IMR-90 (cell line): ENCODE data around the gene SEC23IP. TPM values are rescaled to one million over a fixed set of nuclear protein-coding genes. Genes with fewer than 3 reads are reported as not detected.
A peak's percentile ranks its signal among the peaks of the same experiment; 100 is the strongest.

Experiments
- ATAC-seq: fragments of 200-7000 bp; cut with Tn5 transposase; 2 replicates; pipeline ENCODE4 v1.9.1; 2020; ENCODE audit warnings: low read depth, mild to moderate bottlenecking, moderate library complexity
- BruUV-seq: library from RNA; stranded (reverse); fragments of 400-500 nt; replicated peaks from 2 replicates; lab custom pipeline; 2021; lab: Mats Ljungman, UMichigan
- CTCF ChIA-PET: fragments of 300-600 bp; formaldehyde crosslinking; extraction: SDS; loops from one replicate; lab custom pipeline; 2021; ENCODE audit warnings: antibody characterized with exemption; lab: Yijun Ruan, JAX
- POLR2A ChIA-PET: fragments of 300-600 bp; sonication (Branson Sonifier 250); formaldehyde crosslinking; loops from one replicate; lab custom pipeline; 2022; ENCODE audit warnings: antibody characterized with exemption; ENCODE audit not compliant: unreplicated experiment; lab: Charles Lee
- DNase-seq: peaks from one replicate; pipeline ENCODE4 v3.0.0; 2013
- H2AFZ ChIP-seq: replicated peaks from 2 replicates; pipeline ENCODE3; 2013; ENCODE audit warnings: low read length, mild to moderate bottlenecking; ENCODE audit not compliant: poor library complexity
- H2AK5ac ChIP-seq: 2 replicates; pipeline ENCODE4 v1.6.1; 2013; ENCODE audit warnings: low read depth, low read length, inconsistent platforms
- H2AK9ac ChIP-seq: replicated peaks from 2 replicates; pipeline ENCODE3; 2013; ENCODE audit warnings: mild to moderate bottlenecking, low read depth, low read length, moderate library complexity; ENCODE audit not compliant: poor library complexity
- H2BK120ac ChIP-seq: 2 replicates; pipeline ENCODE4 v1.6.1; 2013; ENCODE audit warnings: low read depth, low read length, inconsistent platforms
- H2BK15ac ChIP-seq: 3 replicates; pipeline ENCODE4 v1.6.1; 2013; ENCODE audit warnings: low read depth, low read length, inconsistent platforms
- H2BK20ac ChIP-seq: 2 replicates; pipeline ENCODE4 v1.6.1; 2013; ENCODE audit warnings: low read depth, mild to moderate bottlenecking, inconsistent platforms, low read length, moderate library complexity
- H2BK5ac ChIP-seq: 2 replicates; pipeline ENCODE4 v1.6.1; 2013; ENCODE audit warnings: mild to moderate bottlenecking, low read depth, low read length, inconsistent platforms; ENCODE audit not compliant: poor library complexity, severe bottlenecking
- H3K14ac ChIP-seq: replicated peaks from 2 replicates; pipeline ENCODE4 v1.6.1; 2013; ENCODE audit warnings: low read depth, low read length, inconsistent platforms
- H3K18ac ChIP-seq: 2 replicates; pipeline ENCODE4 v1.6.1; 2013; ENCODE audit warnings: low read depth, low read length, control low read depth
- H3K23ac ChIP-seq: 2 replicates; pipeline ENCODE4 v1.6.1; 2013; ENCODE audit warnings: low read depth, low read length, inconsistent platforms
- H3K27ac ChIP-seq: 2 replicates; pipeline ENCODE4 v1.5.1; 2013; ENCODE audit warnings: mild to moderate bottlenecking, control low read depth, low read length; ENCODE audit not compliant: insufficient read depth
- H3K27me3 ChIP-seq: 2 replicates; pipeline ENCODE4 v1.6.1; 2013; ENCODE audit warnings: low read length; ENCODE audit not compliant: control insufficient read depth, insufficient read depth
- H3K36me3 ChIP-seq: 2 replicates; pipeline ENCODE4 v1.6.1; 2013; ENCODE audit warnings: low read length, mixed read lengths; ENCODE audit not compliant: control insufficient read depth, insufficient read depth
- H3K4ac ChIP-seq: 2 replicates; pipeline ENCODE4 v1.6.1; 2013; ENCODE audit warnings: low read depth, low read length, inconsistent platforms
- H3K4me1 ChIP-seq: 2 replicates; pipeline ENCODE4 v1.6.1; 2013; ENCODE audit warnings: low read length, mixed read lengths; ENCODE audit not compliant: control insufficient read depth, insufficient read depth
- H3K4me2 ChIP-seq: 2 replicates; pipeline ENCODE4 v1.6.1; 2013; ENCODE audit warnings: low read depth, mild to moderate bottlenecking, control low read depth, low read length, moderate library complexity
- H3K4me3 ChIP-seq: 2 replicates; pipeline ENCODE4 v1.5.1; 2013; ENCODE audit warnings: low read depth, mild to moderate bottlenecking, control low read depth, low read length, moderate library complexity; ENCODE audit not compliant: insufficient read depth
- H3K56ac ChIP-seq: 2 replicates; pipeline ENCODE4 v1.6.1; 2013; ENCODE audit warnings: low read length, inconsistent platforms; ENCODE audit not compliant: insufficient read depth; ENCODE audit errors: extremely low read depth
- H3K79me1 ChIP-seq, 2 experiments: 2 replicates each; pipeline ENCODE4 v1.6.1; 2013; ENCODE audit warnings: low read length in 2 of 2, inconsistent platforms in 1 of 2, low read depth in 1 of 2
- H3K9ac ChIP-seq: 2 replicates; pipeline ENCODE4 v1.6.1; 2013; ENCODE audit warnings: low read depth, low read length, control low read depth
- H3K9me1 ChIP-seq: 2 replicates; pipeline ENCODE4 v1.6.1; 2013; ENCODE audit warnings: low read length, inconsistent platforms; ENCODE audit not compliant: insufficient read depth
- H3K9me3 ChIP-seq: 2 replicates; pipeline ENCODE4 v1.6.1; 2013; ENCODE audit warnings: low read length; ENCODE audit not compliant: control insufficient read depth, insufficient read depth
- H4K20me1 ChIP-seq: 2 replicates; pipeline ENCODE4 v1.6.1; 2013; ENCODE audit warnings: low read length, inconsistent platforms; ENCODE audit not compliant: insufficient read depth
- H4K5ac ChIP-seq: 2 replicates; pipeline ENCODE4 v1.6.1; 2013; ENCODE audit warnings: mild to moderate bottlenecking, low read depth, low read length, control low read depth
- H4K8ac ChIP-seq, 2 experiments: 2 replicates each; pipeline ENCODE4 v1.6.1; 2013; ENCODE audit warnings: low read depth in 2 of 2, low read length in 2 of 2, control low read depth in 1 of 2, inconsistent platforms in 1 of 2
- H4K91ac ChIP-seq: 2 replicates; pipeline ENCODE4 v1.6.1; 2013; ENCODE audit warnings: low read depth, low read length, inconsistent platforms; ENCODE audit not compliant: insufficient read depth
- BHLHE40 ChIP-seq: fragments of 150-350 bp; IDR thresholded peaks from 2 replicates; pipeline ENCODE4 v1.6.1; 2016; ENCODE audit warnings: mild to moderate bottlenecking, low read depth, low read length
- CHD1 ChIP-seq: IDR thresholded peaks from 2 replicates; pipeline ENCODE4 v1.6.1; 2012; ENCODE audit warnings: low read depth, low read length, improper control_type of control experiment
- FOS ChIP-seq: fragments of 150-350 bp; IDR thresholded peaks from 2 replicates; pipeline ENCODE4 v1.6.1; 2016; ENCODE audit warnings: low read depth, low read length
- MXI1 ChIP-seq: IDR thresholded peaks from 2 replicates; pipeline ENCODE4 v1.6.1; 2012; ENCODE audit warnings: low read depth, mild to moderate bottlenecking, low read length, moderate library complexity, borderline replicate concordance
- POLR2A ChIP-seq: IDR thresholded peaks from 2 replicates; pipeline ENCODE4 v1.6.1; 2012; ENCODE audit warnings: mild to moderate bottlenecking, low read depth, low read length
- RFX5 ChIP-seq: IDR thresholded peaks from 2 replicates; pipeline ENCODE4 v1.8.0; 2012; ENCODE audit warnings: low read depth, mild to moderate bottlenecking, low read length, moderate library complexity
- SMC3 ChIP-seq: fragments of 150-350 bp; IDR thresholded peaks from 2 replicates; pipeline ENCODE4 v1.6.1; 2016; ENCODE audit warnings: low read depth, mild to moderate bottlenecking, antibody characterized with exemption, low read length, moderate library complexity
- USF2 ChIP-seq: fragments of 150-350 bp; IDR thresholded peaks from 2 replicates; pipeline ENCODE4 v1.6.1; 2017; ENCODE audit warnings: mild to moderate bottlenecking, antibody characterized with exemption, low read length, low read depth
- WGBS, 2 experiments: methylation state at CpG; one replicate each; pipeline versions ENCODE4 v1.1.5 to v1.1.7; 2013; ENCODE audit warnings: missing lambda C conversion rate in 2 of 2; ENCODE audit not compliant: insufficient read length in 1 of 2; ENCODE audit errors: extremely low coverage in 2 of 2; 5-methylcytosine and 5-hydroxymethylcytosine counted together
- dilution Hi-C: fragments of 300-500 bp; cut with HindIII; formaldehyde crosslinking; loops from one replicate; pipeline ENCODE4 v1.14.3; 2018; ENCODE audit warnings: low sequenced_read_pairs; ENCODE audit not compliant: unreplicated experiment
- in situ Hi-C: fragments of 300-500 bp; cut with MboI; formaldehyde crosslinking; loops from 3 replicates; pipeline ENCODE4 v1.14.3; 2019; ENCODE audit warnings: low sequenced_read_pairs, inconsistent platforms, mixed read lengths
- intact Hi-C: fragments of 100-400 bp; cut with micrococcal nuclease; formaldehyde crosslinking; loops from 2 replicates; pipeline ENCODE4 v1.10.0; 2022
- polyA plus RNA-seq, 3 experiments: library from polyadenylated mRNA; depleted of rRNA; stranded (reverse); fragments of >200 nt; gene quantifications; 2 replicates each; pipeline ENCODE4 v1.2.3, GENCODE V29; 2012; ENCODE audit warnings: low replicate concordance in 1 of 3
- total RNA-seq: library from RNA; depleted of rRNA; stranded (reverse); fragments of >200 nt; gene quantifications from 2 replicates; pipeline ENCODE4 v1.2.3, GENCODE V29; 2012

The SEC23IP gene
- total and polyA plus RNA-seq, 2 of the 4 experiments (the other 2 are of a cell fraction), result 37.4 to 39.8 TPM

- no peak for TF ChIP-seq SMC3
- TF ChIP-seq CHD1, result no peak
- no peak for TF ChIP-seq RFX5
- TF ChIP-seq MXI1, result peak; percentile 84
- peak; percentile 88 for TF ChIP-seq BHLHE40
Observed at GRCh38 chr10:119892188-119893065, at the start of gene SEC23IP (continued).

DNA sequence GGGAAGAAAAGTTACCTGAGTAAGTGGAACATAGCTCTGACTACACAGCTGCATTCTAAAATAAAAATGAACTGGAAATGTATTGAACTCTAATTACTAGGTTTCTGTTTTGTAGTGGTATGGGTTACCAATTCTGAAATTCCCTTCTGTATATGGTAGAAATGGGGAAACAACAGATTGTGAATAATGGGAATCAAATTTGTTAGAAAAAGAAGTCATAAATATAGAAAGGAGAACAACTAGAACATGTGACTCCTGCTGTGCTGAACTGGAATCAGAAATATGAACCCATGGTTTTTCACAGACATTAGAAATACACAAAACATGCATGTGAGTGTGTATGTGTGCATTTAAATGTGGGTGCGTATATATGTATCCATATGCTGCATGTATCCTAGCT lies 46.9 kb upstream of the SEC23IP start:
- CTCF ChIA-PET, result interaction anchor here (0.6 kb wide), 1 partner anchor 76 kb away, joined by 3 read pairs; no protein-coding TSS in a partner anchor

More for the DNA sequence above, 46.9 kb upstream of the SEC23IP start:
- WGBS, 2 experiments, result no CpG with 5 or more reads among the region's 1 CpG
- H2AK5ac ChIP-seq, result no peak overlapping the region
- peaks cover 45 to 46% of the 10 kb centered on the region in 2 experiments for H3K79me1 ChIP-seq
- no peak overlapping the region for H3K9ac ChIP-seq
- dilution Hi-C loops, result no loop called here
- H2BK120ac ChIP-seq, result no peak overlapping the region
- peaks cover 32% of the 10 kb centered on the region for H3K36me3 ChIP-seq
- no peak overlapping the region for H4K91ac ChIP-seq
- in situ Hi-C loops, result no loop called here
- no peak overlapping the region for H4K5ac ChIP-seq
- BruUV-seq, result no TSS peak
- TF ChIP-seq CHD1 (no peak), FOS (no peak), SMC3 (no peak), RFX5 (no peak), USF2 (no peak), POLR2A (no peak), MXI1 (no peak)
- DNase-seq (no peak), ATAC-seq (no peak)
- no peak overlapping the region for H4K8ac ChIP-seq
- no peak overlapping the region for H2BK20ac ChIP-seq
- POLR2A ChIA-PET, result no interaction called here
- no peaks in the 10 kb centered on the region for H3K9me3 ChIP-seq
- H3K14ac ChIP-seq, result no peak overlapping the region
- H2BK5ac ChIP-seq, result no peak overlapping the region
- H2BK15ac ChIP-seq, result no peak overlapping the region
- peaks cover 10% of the 10 kb centered on the region for H3K4me1 ChIP-seq
- no peak overlapping the region for H3K18ac ChIP-seq
- H3K9me1 ChIP-seq, result peaks cover 3% of the 10 kb centered on the region; the same call in 1 of the 2 replicates
- no peaks in the 10 kb centered on the region for H4K20me1 ChIP-seq
- intact Hi-C loops, result no loop called here
- no peak overlapping the region for H3K4ac ChIP-seq
- no peak overlapping the region for H3K56ac ChIP-seq
- H3K27me3 ChIP-seq, result no peaks in the 10 kb centered on the region
- no peak overlapping the region for H3K4me3 ChIP-seq
- no peak overlapping the region for H3K4me2 ChIP-seq
- H2AK9ac ChIP-seq, result no peak overlapping the region
- no peak overlapping the region for H2AFZ ChIP-seq
- H3K23ac ChIP-seq, result no peak overlapping the region
- H3K27ac ChIP-seq, result no peak overlapping the region
